Stomach (tissue), 4 donors: ENCODE measurements around the gene FBXW7.

Source experiments
- POLR2AphosphoS5 ChIP-seq, 3 donors: sonication (generic); formaldehyde crosslinking; IDR thresholded peaks; one replicate each; pipeline ENCODE4 v1.6.1; 2016; ENCODE audit warnings: antibody characterized with exemption in 3 of 3
- TF ChIP-seq, protein P1 (sequence below), 7 experiments: fragments of 450-650 bp in 4 of 7; fragments of 200-600 bp in 3 of 7; sonication (generic) in 3 of 7; IDR thresholded peaks; one replicate each; pipeline ENCODE4 v1.5.1; 2016 to 2019; ENCODE audit warnings: antibody characterized with exemption in 7 of 7, control low read depth in 2 of 7, mild to moderate bottlenecking in 1 of 7

DNA sequence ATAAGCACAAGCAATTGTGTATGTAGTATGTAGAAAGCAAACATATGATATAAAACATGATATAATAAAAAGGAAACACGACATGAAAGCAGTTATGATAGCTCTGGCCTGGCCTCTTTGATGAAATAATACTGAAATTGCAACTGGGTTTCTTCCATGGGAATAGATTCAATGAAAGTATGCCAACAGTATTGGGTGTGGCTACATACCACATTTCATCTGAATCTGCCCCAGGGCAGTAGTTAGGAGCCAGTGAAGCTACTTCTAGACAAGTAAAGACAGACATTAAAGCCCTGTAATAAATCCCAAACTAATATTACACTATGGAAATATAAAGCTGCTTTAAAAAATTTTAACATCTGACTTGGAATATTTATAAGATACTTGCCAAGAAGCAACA lies 207.3 kb downstream of the FBXW7 start:
- TF ChIP-seq, protein P1, sequence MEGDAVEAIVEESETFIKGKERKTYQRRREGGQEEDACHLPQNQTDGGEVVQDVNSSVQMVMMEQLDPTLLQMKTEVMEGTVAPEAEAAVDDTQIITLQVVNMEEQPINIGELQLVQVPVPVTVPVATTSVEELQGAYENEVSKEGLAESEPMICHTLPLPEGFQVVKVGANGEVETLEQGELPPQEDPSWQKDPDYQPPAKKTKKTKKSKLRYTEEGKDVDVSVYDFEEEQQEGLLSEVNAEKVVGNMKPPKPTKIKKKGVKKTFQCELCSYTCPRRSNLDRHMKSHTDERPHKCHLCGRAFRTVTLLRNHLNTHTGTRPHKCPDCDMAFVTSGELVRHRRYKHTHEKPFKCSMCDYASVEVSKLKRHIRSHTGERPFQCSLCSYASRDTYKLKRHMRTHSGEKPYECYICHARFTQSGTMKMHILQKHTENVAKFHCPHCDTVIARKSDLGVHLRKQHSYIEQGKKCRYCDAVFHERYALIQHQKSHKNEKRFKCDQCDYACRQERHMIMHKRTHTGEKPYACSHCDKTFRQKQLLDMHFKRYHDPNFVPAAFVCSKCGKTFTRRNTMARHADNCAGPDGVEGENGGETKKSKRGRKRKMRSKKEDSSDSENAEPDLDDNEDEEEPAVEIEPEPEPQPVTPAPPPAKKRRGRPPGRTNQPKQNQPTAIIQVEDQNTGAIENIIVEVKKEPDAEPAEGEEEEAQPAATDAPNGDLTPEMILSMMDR (IDR thresholded peaks at IDR 0.05) = no peak
- TF ChIP-seq POLR2AphosphoS5 (IDR thresholded peaks at IDR 0.05) = no peak
